Dedifferentiated amniotic fluid mesenchymal stem cell (primary cell): Measurements from ENCODE around the gene PPP1R36.
"Not testable (repeated sequence)": the region's sequence is repeated elsewhere in the genome, so short reads cannot be mapped to it uniquely, and the experiment has no call there.

Source experiments
- DNase-seq: peaks from one replicate; pipeline ENCODE4 v3.0.0-alpha.2; 2016; ENCODE audit errors: extremely low spot score

Gene PPP1R36

GRCh38 chr14:64569138-64569631, 19.4 kb downstream of the PPP1R36 start:
- peak; percentile 81 for DNase-seq

- DNase-seq = not testable (repeated sequence)
Measured at GRCh38 chr14:64569646-64570045, 19.9 kb downstream of the PPP1R36 start.

- no peak for DNase-seq
Measured at GRCh38 chr14:64572386-64573104, 22.8 kb downstream of the PPP1R36 start.

- DNase-seq = peak; percentile 40
Measured at GRCh38 chr14:64573109-64573508, 23.3 kb downstream of the PPP1R36 start.

- no peak for DNase-seq
Measured at GRCh38 chr14:64574371-64575107, 24.8 kb downstream of the PPP1R36 start.

GRCh38 chr14:64577211-64577610, 27.4 kb downstream of the PPP1R36 start:
- DNase-seq = no peak

- peak; percentile 38 for DNase-seq
Measured at GRCh38 chr14:64580467-64580866, 30.7 kb downstream of the PPP1R36 start.

- no peak for DNase-seq
Measured at GRCh38 chr14:64581363-64581762, 31.6 kb downstream of the PPP1R36 start.

- DNase-seq = no peak
Measured at GRCh38 chr14:64581817-64582216, 32.1 kb downstream of the PPP1R36 start.

GRCh38 chr14:64584190-64584589, 34.4 kb downstream of the PPP1R36 start:
- DNase-seq = no peak

GRCh38 chr14:64591809-64592208, 42.0 kb downstream of the PPP1R36 start:
- DNase-seq = no peak

GRCh38 chr14:64594438-64594837, 44.7 kb downstream of the PPP1R36 start:
- DNase-seq = no peak

GRCh38 chr14:64598404-64598803, 48.6 kb downstream of the PPP1R36 start:
- no peak for DNase-seq

- no peak for DNase-seq
Measured at GRCh38 chr14:64601571-64601970, 51.8 kb downstream of the PPP1R36 start.

- DNase-seq = no peak
Measured at GRCh38 chr14:64602826-64603225, 53.1 kb downstream of the PPP1R36 start.

GRCh38 chr14:64604001-64604400, 54.2 kb downstream of the PPP1R36 start:
- DNase-seq = no peak

- no peak for DNase-seq
Measured at GRCh38 chr14:64604881-64605280, 55.1 kb downstream of the PPP1R36 start.

- DNase-seq = no peak
Measured at GRCh38 chr14:64605926-64606685, 56.3 kb downstream of the PPP1R36 start.

- DNase-seq = no peak
Measured at GRCh38 chr14:64610049-64610746, 60.4 kb downstream of the PPP1R36 start.

- DNase-seq = no peak
Measured at GRCh38 chr14:64611358-64612020, 61.7 kb downstream of the PPP1R36 start.

GRCh38 chr14:64612021-64612380, 62.2 kb downstream of the PPP1R36 start:
- no peak for DNase-seq
